B cell (primary cell): Measurements from ENCODE around the gene WDFY4. TPM values are rescaled to one million over a fixed set of nuclear protein-coding genes. Genes with fewer than 3 reads are reported as not detected.
A peak's percentile ranks its signal among the peaks of the same experiment; 100 is the strongest.

Experiments used
- ATAC-seq: fragments of 200-7000 bp; cut with Tn5 transposase; one replicate; pipeline ENCODE4 v1.10.0; 2021; ENCODE audit warnings: low read depth, mild to moderate bottlenecking, moderate number of reproducible peaks, moderate library complexity
- CTCF ChIA-PET: fragments of 350-600 bp; sonication (Branson Sonifier 250); formaldehyde crosslinking; loops from one replicate; lab custom pipeline; 2021; ENCODE audit warnings: antibody characterized with exemption, inconsistent platforms; lab: Charles Lee
- POLR2A ChIA-PET: fragments of 350-600 bp; sonication (Branson Sonifier 250); formaldehyde crosslinking; loops from one replicate; lab custom pipeline; 2021; ENCODE audit warnings: antibody characterized with exemption; lab: Charles Lee
- DNase-seq: peaks from one replicate; pipeline ENCODE4 v3.0.0; 2013
- H2AFZ ChIP-seq: 2 replicates; pipeline ENCODE4 v1.6.1; 2012; ENCODE audit warnings: mild to moderate bottlenecking, low read depth, low read length; ENCODE audit not compliant: insufficient read depth, poor library complexity, severe bottlenecking
- H3K27ac ChIP-seq, 2 donors: 1 replicate in 1 of 2; 2 replicates in 1 of 2; pipeline ENCODE4 v1.5.1; 2012 to 2013; ENCODE audit warnings: low read length in 2 of 2, mild to moderate bottlenecking in 2 of 2, moderate library complexity in 1 of 2
- H3K27me3 ChIP-seq, 4 experiments: fragments of 200-600 bp in 1 of 4; sonication (generic) in 1 of 4; replicated peaks in 1 of 4; 1 replicate in 2 of 4; 2 replicates in 2 of 4; pipeline versions ENCODE4 v1.6.1 to v1.7.0; 2013 to 2016; ENCODE audit warnings: low read length in 3 of 4, mild to moderate bottlenecking in 2 of 4, mixed read lengths in 1 of 4, moderate library complexity in 1 of 4; ENCODE audit not compliant: insufficient read depth in 4 of 4, control insufficient read depth in 3 of 4; ENCODE audit errors: control extremely low read depth in 1 of 4
- H3K36me3 ChIP-seq, 2 experiments: replicated peaks in 1 of 2; 1 replicate in 1 of 2; 2 replicates in 1 of 2; pipeline versions ENCODE4 v1.6.1 to v1.7.1; 2013; ENCODE audit warnings: low read length in 1 of 2; ENCODE audit not compliant: insufficient read depth in 2 of 2, control insufficient read depth in 1 of 2; ENCODE audit errors: control extremely low read depth in 1 of 2, extremely low read depth in 1 of 2
- H3K4me1 ChIP-seq, 2 donors: fragments of 200-600 bp in 1 of 2; sonication (generic) in 1 of 2; 1 replicate in 1 of 2; 2 replicates in 1 of 2; pipeline versions ENCODE4 v1.5.1 to v1.6.1; 2013 to 2017; ENCODE audit warnings: low read length in 2 of 2; ENCODE audit not compliant: control insufficient read depth in 2 of 2, insufficient read depth in 2 of 2
- H3K4me2 ChIP-seq: replicated peaks from 2 replicates; pipeline ENCODE3; 2012; ENCODE audit warnings: mild to moderate bottlenecking, low read depth, low read length; ENCODE audit not compliant: poor library complexity, severe bottlenecking
- H3K4me3 ChIP-seq, 5 experiments: fragments of 200-600 bp in 1 of 5; sonication (generic) in 1 of 5; 1 replicate in 3 of 5; 2 replicates in 2 of 5; pipeline versions ENCODE4 v1.5.1 to v1.7.0; 2011 to 2016; ENCODE audit warnings: low read length in 4 of 5, mild to moderate bottlenecking in 4 of 5, low read depth in 2 of 5, control low read depth in 1 of 5, moderate library complexity in 1 of 5; ENCODE audit not compliant: insufficient read depth in 1 of 5; ENCODE audit errors: control extremely low read depth in 1 of 5, extremely low read depth in 1 of 5
- H3K79me2 ChIP-seq: fragments of 200-600 bp; sonication (generic); one replicate; pipeline ENCODE4 v1.6.0; 2016; ENCODE audit warnings: low read length; ENCODE audit not compliant: control insufficient read depth, insufficient read depth
- H3K9ac ChIP-seq: fragments of 200-600 bp; sonication (generic); 2 replicates; pipeline ENCODE4 v1.6.1; 2017; ENCODE audit warnings: mild to moderate bottlenecking, low read length, moderate library complexity
- H3K9me3 ChIP-seq, 3 donors: one replicate each; pipeline versions ENCODE4 v1.6.1 to v1.7.1; 2013; ENCODE audit warnings: low read length in 2 of 3; ENCODE audit not compliant: control insufficient read depth in 2 of 3, insufficient read depth in 1 of 3; ENCODE audit errors: control extremely low read depth in 1 of 3
- H4K20me1 ChIP-seq: 2 replicates; pipeline ENCODE4 v1.6.0; 2012; ENCODE audit warnings: mild to moderate bottlenecking, low read length; ENCODE audit not compliant: insufficient read depth, control insufficient read depth, poor library complexity, severe bottlenecking
- H3K27ac Mint-ChIP-seq: one replicate; pipeline ENCODE4 v1.8.0; 2021; ENCODE audit warnings: mixed read lengths
- H3K27me3 Mint-ChIP-seq: one replicate; pipeline ENCODE4 v1.8.0; 2021; ENCODE audit warnings: mixed read lengths
- H3K4me1 Mint-ChIP-seq: one replicate; pipeline ENCODE4 v1.8.0; 2021; ENCODE audit warnings: mixed read lengths
- H3K4me3 Mint-ChIP-seq: one replicate; pipeline ENCODE4 v1.8.0; 2021; ENCODE audit warnings: mixed read lengths
- H3K9me3 Mint-ChIP-seq: one replicate; pipeline ENCODE4 v1.8.0; 2022; ENCODE audit warnings: mixed read lengths; ENCODE audit not compliant: insufficient read depth
- CTCF ChIP-seq: fragments of 200-600 bp; IDR thresholded peaks from one replicate; pipeline ENCODE4 v1.8.0; 2022; ENCODE audit warnings: antibody characterized with exemption, mild to moderate bottlenecking
- EZH2 ChIP-seq: IDR thresholded peaks from 2 replicates; pipeline ENCODE4 v1.6.1; 2012; ENCODE audit warnings: borderline replicate concordance, low read depth, mild to moderate bottlenecking, moderate library complexity, low read length; ENCODE audit not compliant: insufficient read depth, poor library complexity, severe bottlenecking
- WGBS: methylation state at CpG from one replicate; pipeline ENCODE4 v1.1.5; 2013; ENCODE audit warnings: missing lambda C conversion rate; ENCODE audit not compliant: insufficient coverage; 5-methylcytosine and 5-hydroxymethylcytosine counted together
- intact Hi-C: fragments of 100-400 bp; cut with micrococcal nuclease; formaldehyde crosslinking; loops from one replicate; pipeline ENCODE4 v1.10.0; 2022
- polyA plus RNA-seq: library from polyadenylated mRNA; depleted of rRNA; stranded (reverse); fragments of >200 nt; gene quantifications from 2 replicates; pipeline ENCODE4 v1.2.3, GENCODE V29; 2012
- total RNA-seq, 2 donors: library from RNA; stranded (reverse); fragments of 120-200 nt in 1 of 2; gene quantifications; 1 replicate in 1 of 2; 2 replicates in 1 of 2; pipeline versions ENCODE4 v1.2.3 to v1.2.4, GENCODE V29; 2013 to 2022

Gene WDFY4
- total and polyA plus RNA-seq, 2 donors (not counting 1 experiment from before 2014, with no cell fraction given) = 262 to 560 TPM

GRCh38 chr10:48968036-48968435, 283.4 kb downstream of the WDFY4 start:
- Mint-ChIP-seq H3K4me1 (no peaks in the 10 kb centered on the region), H3K27me3 (no peaks in the 10 kb centered on the region), H3K27ac (no peak overlapping the region), H3K9me3 (no peaks in the 10 kb centered on the region), H3K4me3 (no peak overlapping the region)
- POLR2A ChIA-PET = no interaction called here
- Histone ChIP-seq H3K4me3 (no peak overlapping the region), H3K79me2 (no peaks in the 10 kb centered on the region), H2AFZ (no peak overlapping the region), H3K4me2 (no peak overlapping the region), H3K4me1 (no peaks in the 10 kb centered on the region), H4K20me1 (peaks cover 32% of the 10 kb centered on the region), H3K27me3 (no peaks in the 10 kb centered on the region), H3K36me3 (peaks cover 7 to 98% of the 10 kb centered on the region in 2 experiments), H3K9me3 (no peaks in the 10 kb centered on the region), H3K9ac (no peak overlapping the region), H3K27ac (no peak overlapping the region)
- TF ChIP-seq CTCF (no peak), EZH2 (no peak)
- DNase-seq (no peak), ATAC-seq (no peak)
- CTCF ChIA-PET = no interaction called here
- intact Hi-C loops = no loop called here
- 100% methylated on average over 2 of the region's 3 CpGs for WGBS

GRCh38 chr10:48970046-48970445, 285.4 kb downstream of the WDFY4 start:
- H3K4me2 ChIP-seq = no peak overlapping the region
- no peak overlapping the region for H3K4me3 ChIP-seq
- peaks cover 24% of the 10 kb centered on the region for H4K20me1 ChIP-seq
- peaks cover 7 to 96% of the 10 kb centered on the region in 2 experiments for H3K36me3 ChIP-seq
- H3K27me3 ChIP-seq = no peaks in the 10 kb centered on the region
- H3K27ac ChIP-seq = no peak overlapping the region
- intact Hi-C loops = no loop called here
- no peak for TF ChIP-seq EZH2
- no peak for TF ChIP-seq CTCF
- no peak for DNase-seq
- H3K9me3 ChIP-seq = no peaks in the 10 kb centered on the region
- no peak overlapping the region for H3K9ac ChIP-seq
- Mint-ChIP-seq H3K4me1 (no peaks in the 10 kb centered on the region), H3K27ac (peak overlapping the region; percentile 15), H3K27me3 (no peaks in the 10 kb centered on the region), H3K4me3 (no peak overlapping the region), H3K9me3 (no peaks in the 10 kb centered on the region)
- ChIA-PET CTCF (no interaction called here), POLR2A (no interaction called here)
- no peaks in the 10 kb centered on the region for H3K79me2 ChIP-seq
- H3K4me1 ChIP-seq = no peaks in the 10 kb centered on the region
- no peak for ATAC-seq
- 98% methylated on average over 9 of the region's 14 CpGs for WGBS
- no peak overlapping the region for H2AFZ ChIP-seq
